DND-41 (cell line): ENCODE data around the gene TNNI3K.

Source experiments
- ATAC-seq: fragments of 200-7000 bp; cut with Tn5 transposase; 3 replicates; pipeline ENCODE4 v1.9.1; 2021; ENCODE audit warnings: low read depth; ENCODE audit not compliant: insufficient read depth
- DNase-seq: peaks from one replicate; pipeline ENCODE4 v3.0.0-alpha.2; 2020
- H2AFZ ChIP-seq: 2 replicates; pipeline ENCODE4 v1.6.0; 2012; ENCODE audit warnings: low read depth, low read length
- H3K27ac ChIP-seq: 2 replicates; pipeline ENCODE4 v1.5.1; 2012; ENCODE audit warnings: low read length, inconsistent platforms
- H3K27me3 ChIP-seq: fragments of 200-600 bp; sonication (generic); 2 replicates; pipeline ENCODE4 v1.6.0; 2012; ENCODE audit warnings: low read length, mild to moderate bottlenecking, inconsistent platforms; ENCODE audit not compliant: insufficient read depth, poor library complexity
- H3K36me3 ChIP-seq: 2 replicates; pipeline ENCODE4 v1.5.1; 2012; ENCODE audit warnings: low read length, inconsistent platforms; ENCODE audit not compliant: insufficient read depth
- H3K4me1 ChIP-seq: 2 replicates; pipeline ENCODE4 v1.5.1; 2012; ENCODE audit warnings: mild to moderate bottlenecking, low read length; ENCODE audit not compliant: insufficient read depth
- H3K4me2 ChIP-seq: 2 replicates; pipeline ENCODE4 v1.6.0; 2012; ENCODE audit warnings: mild to moderate bottlenecking, moderate library complexity, low read length, inconsistent platforms; ENCODE audit not compliant: insufficient read depth
- H3K4me3 ChIP-seq, 2 experiments: fragments of 200-600 bp in 1 of 2; shearing (Covaris generic) in 1 of 2; 2 replicates each; pipeline ENCODE4 v1.5.1; 2012 to 2016; ENCODE audit warnings: inconsistent platforms in 2 of 2, low read length in 2 of 2, mild to moderate bottlenecking in 2 of 2, low read depth in 1 of 2, moderate library complexity in 1 of 2
- H3K79me2 ChIP-seq: 2 replicates; pipeline ENCODE4 v1.6.0; 2012; ENCODE audit warnings: low read length, inconsistent platforms; ENCODE audit not compliant: insufficient read depth
- H3K9ac ChIP-seq: 2 replicates; pipeline ENCODE4 v1.6.0; 2012; ENCODE audit warnings: low read depth, mild to moderate bottlenecking, inconsistent platforms, low read length, moderate library complexity
- H3K9me3 ChIP-seq: 2 replicates; pipeline ENCODE4 v1.5.1; 2012; ENCODE audit warnings: low read length, moderate library complexity, mild to moderate bottlenecking, inconsistent platforms; ENCODE audit not compliant: insufficient read depth, severe bottlenecking
- H4K20me1 ChIP-seq: 2 replicates; pipeline ENCODE4 v1.6.0; 2012; ENCODE audit warnings: low read length; ENCODE audit not compliant: insufficient read depth
- CTCF ChIP-seq: IDR thresholded peaks from 2 replicates; pipeline ENCODE4 v1.5.1; 2012; ENCODE audit warnings: borderline replicate concordance, low read length, moderate library complexity, mild to moderate bottlenecking; ENCODE audit not compliant: poor library complexity, severe bottlenecking; ENCODE audit errors: extremely low read depth
- EZH2 ChIP-seq: IDR thresholded peaks from 3 replicates; pipeline ENCODE4 v1.6.1; 2012; ENCODE audit warnings: borderline replicate concordance, low read depth, mild to moderate bottlenecking, moderate library complexity, low read length, inconsistent platforms; ENCODE audit not compliant: severe bottlenecking

The TNNI3K gene

DNA sequence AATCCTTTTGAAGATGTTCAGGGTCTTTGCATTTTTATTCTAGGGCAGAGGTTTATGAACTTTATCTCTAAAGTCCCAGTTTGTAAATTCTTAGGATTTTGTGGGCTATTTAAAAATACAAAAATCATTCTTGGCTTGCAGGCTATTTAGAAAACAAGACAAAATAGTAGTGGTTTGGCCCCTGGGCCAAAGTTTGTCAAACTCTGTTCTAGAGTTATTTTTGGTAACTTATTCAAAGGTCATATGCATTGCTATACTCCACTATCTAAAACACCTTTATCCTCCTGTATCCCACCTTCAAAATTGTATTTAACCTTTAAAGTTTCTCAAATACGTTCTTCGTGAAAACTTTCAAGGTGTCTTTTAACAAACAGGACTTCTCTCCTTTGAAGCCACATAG lies 352.7 kb downstream of the TNNI3K start:
- Histone ChIP-seq H3K27ac (no peak overlapping the region), H4K20me1 (no peaks in the 10 kb centered on the region), H3K4me3 (no peak overlapping the region), H3K27me3 (no peaks in the 10 kb centered on the region), H3K79me2 (no peaks in the 10 kb centered on the region), H3K9ac (no peak overlapping the region), H3K36me3 (no peaks in the 10 kb centered on the region), H3K4me1 (peaks cover 5% of the 10 kb centered on the region; the same call in 1 of the 2 replicates), H2AFZ (no peak overlapping the region), H3K4me2 (no peak overlapping the region), H3K9me3 (no peaks in the 10 kb centered on the region)
- DNase-seq (no peak), ATAC-seq (no peak)
- TF ChIP-seq CTCF: no peak
- no peak for TF ChIP-seq EZH2

DNA sequence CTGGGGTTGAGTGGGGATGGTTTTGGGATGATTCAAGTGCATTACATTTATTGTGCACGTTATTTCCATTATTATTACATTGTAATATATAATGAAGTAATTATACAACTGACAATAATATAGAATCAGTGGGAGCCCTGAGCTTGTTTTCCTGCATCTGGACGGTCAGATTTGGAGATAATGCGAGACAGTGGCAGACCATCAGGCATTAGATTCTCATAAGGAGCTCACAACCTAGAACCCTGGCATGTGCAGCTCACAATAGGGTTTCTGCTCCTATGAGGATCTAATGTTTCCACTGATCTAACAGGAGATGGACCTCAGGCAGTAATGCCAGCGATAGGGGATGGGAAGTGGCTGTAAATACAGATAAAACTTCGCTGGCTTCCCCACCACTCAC lies 355.1 kb downstream of the TNNI3K start:
- H3K27ac ChIP-seq: no peak overlapping the region
- no peak overlapping the region for H3K4me3 ChIP-seq
- H3K4me1 ChIP-seq: peaks cover 5% of the 10 kb centered on the region; the same call in 1 of the 2 replicates
- no peaks in the 10 kb centered on the region for H3K27me3 ChIP-seq
- H3K36me3 ChIP-seq: no peaks in the 10 kb centered on the region
- H3K79me2 ChIP-seq: no peaks in the 10 kb centered on the region
- ATAC-seq: no peak
- TF ChIP-seq CTCF (no peak), EZH2 (no peak)
- H2AFZ ChIP-seq: no peak overlapping the region
- DNase-seq: no peak
- H4K20me1 ChIP-seq: no peaks in the 10 kb centered on the region
- H3K9ac ChIP-seq: no peak overlapping the region
- H3K4me2 ChIP-seq: no peak overlapping the region
- H3K9me3 ChIP-seq: no peaks in the 10 kb centered on the region

GRCh38 chr1:74591949-74592348 lies 356.8 kb downstream of the TNNI3K start:
- H4K20me1 ChIP-seq: no peaks in the 10 kb centered on the region

More at GRCh38 chr1:74591949-74592348, 356.8 kb downstream of the TNNI3K start:
- no peak overlapping the region for H2AFZ ChIP-seq
- DNase-seq (no peak), ATAC-seq (no peak)
- no peaks in the 10 kb centered on the region for H3K27me3 ChIP-seq
- no peak overlapping the region for H3K27ac ChIP-seq
- no peaks in the 10 kb centered on the region for H3K36me3 ChIP-seq
- H3K4me2 ChIP-seq: no peak overlapping the region
- H3K4me3 ChIP-seq: no peak overlapping the region
- H3K4me1 ChIP-seq: no peaks in the 10 kb centered on the region
- H3K79me2 ChIP-seq: no peaks in the 10 kb centered on the region
- H3K9ac ChIP-seq: no peak overlapping the region
- H3K9me3 ChIP-seq: no peaks in the 10 kb centered on the region
- no peak for TF ChIP-seq CTCF
- TF ChIP-seq EZH2: no peak
